Natural killer cell (primary cell): Measurements from ENCODE around the gene AJM1. TPM values are rescaled to one million over a fixed set of nuclear protein-coding genes. Genes with fewer than 3 reads are reported as not detected.
"Not testable (repeated sequence)": the region's sequence is repeated elsewhere in the genome, so short reads cannot be mapped to it uniquely, and the experiment has no call there.

ENCODE experiments used
- ATAC-seq, 3 donors: fragments of 150-1000 bp in 2 of 3; fragments of 200-7000 bp in 1 of 3; cut with Tn5 transposase; 1 replicate in 1 of 3; 2 replicates in 2 of 3; pipeline ENCODE4 v1.10.0; 2021; ENCODE audit warnings: mild to moderate bottlenecking in 2 of 3, moderate library complexity in 2 of 3
- DNase-seq, 2 donors: peaks; one replicate each; pipeline versions ENCODE4 v3.0.0 to v3.0.0-alpha.2; 2013 to 2021; ENCODE audit warnings: mixed read lengths in 1 of 2
- H3K27ac ChIP-seq: one replicate; pipeline ENCODE4 v1.5.1; 2013; ENCODE audit warnings: mild to moderate bottlenecking, low read length
- H3K27me3 ChIP-seq: one replicate; pipeline ENCODE4 v1.6.1; 2013; ENCODE audit warnings: low read length; ENCODE audit not compliant: control insufficient read depth, insufficient read depth
- H3K36me3 ChIP-seq: one replicate; pipeline ENCODE4 v1.6.1; 2013; ENCODE audit warnings: low read length; ENCODE audit not compliant: control insufficient read depth, insufficient read depth
- H3K4me1 ChIP-seq: one replicate; pipeline ENCODE4 v1.6.1; 2013; ENCODE audit warnings: low read length; ENCODE audit not compliant: control insufficient read depth, insufficient read depth
- H3K4me3 ChIP-seq: one replicate; pipeline ENCODE4 v1.5.1; 2013; ENCODE audit warnings: low read length
- H3K9me3 ChIP-seq: one replicate; pipeline ENCODE4 v1.6.1; 2013; ENCODE audit warnings: low read length; ENCODE audit not compliant: control insufficient read depth, insufficient read depth
- H3K27ac Mint-ChIP-seq, 2 donors: one replicate each; pipeline ENCODE4 v1.8.0; 2022; ENCODE audit warnings: mild to moderate bottlenecking in 2 of 2, mixed read lengths in 2 of 2, moderate library complexity in 1 of 2
- H3K27me3 Mint-ChIP-seq, 2 donors: one replicate each; pipeline ENCODE4 v1.8.0; 2022; ENCODE audit warnings: low read depth in 2 of 2, mixed read lengths in 2 of 2
- H3K36me3 Mint-ChIP-seq: one replicate; pipeline ENCODE4 v1.8.0; 2022; ENCODE audit warnings: mixed read lengths
- H3K4me1 Mint-ChIP-seq, 2 donors: one replicate each; pipeline ENCODE4 v1.8.0; 2022; ENCODE audit warnings: mixed read lengths in 2 of 2
- H3K4me3 Mint-ChIP-seq: one replicate; pipeline ENCODE4 v1.8.0; 2022; ENCODE audit warnings: mild to moderate bottlenecking, moderate library complexity, mixed read lengths
- H3K9me3 Mint-ChIP-seq, 2 donors: one replicate each; pipeline ENCODE4 v1.8.0; 2022; ENCODE audit warnings: mixed read lengths in 2 of 2
- WGBS: methylation state at CpG from one replicate; pipeline ENCODE4 v1.1.7; 2013; ENCODE audit warnings: missing lambda C conversion rate; ENCODE audit not compliant: insufficient coverage; 5-methylcytosine and 5-hydroxymethylcytosine counted together
- intact Hi-C: fragments of 100-400 bp; cut with micrococcal nuclease; formaldehyde crosslinking; loops from one replicate; pipeline ENCODE4 v1.14.2; 2022
- total RNA-seq, 4 donors: library from RNA; stranded (reverse); fragments of 120-200 nt in 1 of 4; gene quantifications; one replicate each; pipeline versions ENCODE4 v1.2.3 to v1.2.4, GENCODE V29; 2013 to 2022
- TF ChIP-seq, protein P1 (sequence below): fragments of 200-600 bp; IDR thresholded peaks from one replicate; pipeline ENCODE4 v1.8.0; 2022; ENCODE audit warnings: antibody characterized with exemption

The AJM1 gene
- total RNA-seq, 3 donors from 2014 or later (not counting 1 experiment from before 2014, with no cell fraction given): 26.6 to 35.6 (median 31.5) TPM

DNA sequence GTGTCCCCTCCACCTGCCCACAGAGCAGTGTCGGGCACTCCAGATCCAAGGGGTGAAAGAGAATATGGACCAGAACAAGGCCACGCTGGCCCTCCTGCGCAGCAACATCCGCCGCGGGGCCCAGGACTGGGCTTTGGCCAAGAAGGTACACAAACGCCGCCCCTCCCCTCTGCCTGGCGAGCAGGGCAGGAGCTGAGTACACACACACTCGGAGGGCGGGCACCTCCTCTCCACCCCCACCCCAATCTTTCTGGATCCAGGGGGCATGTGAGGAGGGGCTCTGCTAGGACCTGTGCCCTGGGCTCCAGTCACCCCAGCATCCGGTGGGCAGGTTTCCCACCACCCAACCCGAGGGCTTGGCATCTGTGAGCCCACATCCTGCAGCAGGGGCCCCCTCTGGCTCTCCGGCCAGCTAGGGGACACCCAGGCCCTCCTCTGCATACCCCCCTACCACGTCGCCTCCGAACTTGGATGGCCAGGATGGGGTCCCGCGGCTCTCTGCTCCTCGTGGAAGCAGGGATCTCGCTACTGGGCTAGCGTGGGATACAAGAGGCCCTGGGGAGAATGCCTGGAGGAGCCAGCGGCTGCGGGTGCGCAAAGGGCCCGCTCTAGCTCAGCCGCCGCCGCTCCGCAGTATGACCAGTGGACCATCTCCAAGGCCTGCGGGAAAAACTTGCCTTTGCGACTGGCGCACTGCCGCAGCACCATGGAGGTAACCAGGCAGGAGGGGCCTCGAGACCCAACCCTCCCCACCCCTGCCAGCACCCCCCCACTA is 43.0 kb upstream of the AJM1 start:
- no peak overlapping the region for H3K27ac Mint-ChIP-seq
- intact Hi-C loops: no loop called here
- no peak overlapping the region for H3K27ac ChIP-seq

DNA sequence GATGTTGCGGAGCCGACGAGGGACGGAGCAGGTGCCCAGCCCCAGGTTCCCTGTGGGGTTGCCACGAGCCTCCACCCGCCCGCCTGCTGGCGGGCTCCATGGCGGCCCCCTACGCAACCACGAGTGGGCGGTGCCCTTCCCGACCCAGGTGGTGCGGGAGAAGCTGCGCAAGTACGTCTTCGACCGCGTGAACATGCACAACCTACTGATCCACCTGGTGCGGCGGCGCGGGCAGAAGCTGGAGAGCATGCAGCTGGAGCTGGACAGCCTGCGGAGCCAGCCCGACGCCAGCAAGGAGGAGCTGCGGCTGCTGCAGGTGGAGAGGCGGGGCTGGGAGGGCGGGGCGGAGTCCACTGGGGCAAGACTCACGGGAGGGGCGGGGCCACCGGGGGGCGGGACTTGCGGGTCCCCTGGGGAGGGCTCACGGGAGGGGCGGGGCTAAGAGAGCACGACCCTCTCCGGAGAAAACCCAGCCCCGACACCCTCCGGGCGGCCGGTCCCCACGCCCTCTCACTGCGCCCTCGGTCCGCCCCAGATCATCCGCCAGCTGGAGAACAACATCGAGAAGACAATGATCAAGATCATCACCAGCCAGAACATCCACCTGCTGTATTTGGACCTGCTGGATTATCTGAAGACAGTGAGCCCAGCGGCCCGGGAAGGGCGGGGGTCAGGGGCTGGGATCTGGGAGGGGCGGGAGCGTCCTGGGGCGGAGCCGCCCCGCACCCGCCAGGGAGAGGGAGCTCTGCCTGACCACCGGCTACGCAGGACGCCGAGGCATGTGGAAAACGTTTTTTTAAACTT is 42.2 kb upstream of the AJM1 start:
- ATAC-seq (peak; percentile 87 to 91 (median 89)), DNase-seq (peak; percentile 61 to 93)
- Histone ChIP-seq H3K4me3 (peak overlapping the region; percentile 45), H3K36me3 (no peaks in the 10 kb centered on the region), H3K27me3 (peaks cover 16% of the 10 kb centered on the region), H3K4me1 (peaks cover 28% of the 10 kb centered on the region), H3K27ac (no peak overlapping the region), H3K9me3 (no peaks in the 10 kb centered on the region)
- Mint-ChIP-seq H3K27ac (no peak overlapping the region), H3K9me3 (no peaks in the 10 kb centered on the region), H3K4me3 (peak overlapping the region; percentile 77), H3K27me3 (peaks cover 0 to 9% of the 10 kb centered on the region in 2 donors), H3K36me3 (no peaks in the 10 kb centered on the region), H3K4me1 (peaks cover 13 to 28% of the 10 kb centered on the region in 2 donors)
- TF ChIP-seq, protein P1, sequence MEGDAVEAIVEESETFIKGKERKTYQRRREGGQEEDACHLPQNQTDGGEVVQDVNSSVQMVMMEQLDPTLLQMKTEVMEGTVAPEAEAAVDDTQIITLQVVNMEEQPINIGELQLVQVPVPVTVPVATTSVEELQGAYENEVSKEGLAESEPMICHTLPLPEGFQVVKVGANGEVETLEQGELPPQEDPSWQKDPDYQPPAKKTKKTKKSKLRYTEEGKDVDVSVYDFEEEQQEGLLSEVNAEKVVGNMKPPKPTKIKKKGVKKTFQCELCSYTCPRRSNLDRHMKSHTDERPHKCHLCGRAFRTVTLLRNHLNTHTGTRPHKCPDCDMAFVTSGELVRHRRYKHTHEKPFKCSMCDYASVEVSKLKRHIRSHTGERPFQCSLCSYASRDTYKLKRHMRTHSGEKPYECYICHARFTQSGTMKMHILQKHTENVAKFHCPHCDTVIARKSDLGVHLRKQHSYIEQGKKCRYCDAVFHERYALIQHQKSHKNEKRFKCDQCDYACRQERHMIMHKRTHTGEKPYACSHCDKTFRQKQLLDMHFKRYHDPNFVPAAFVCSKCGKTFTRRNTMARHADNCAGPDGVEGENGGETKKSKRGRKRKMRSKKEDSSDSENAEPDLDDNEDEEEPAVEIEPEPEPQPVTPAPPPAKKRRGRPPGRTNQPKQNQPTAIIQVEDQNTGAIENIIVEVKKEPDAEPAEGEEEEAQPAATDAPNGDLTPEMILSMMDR: no peak
- under 1% methylated on average over 63 of the region's 63 CpGs for WGBS
- intact Hi-C loops: no loop called here

More for the DNA sequence above, 43.0 kb upstream of the AJM1 start:
- peak overlapping the region; percentile 77 for H3K4me3 Mint-ChIP-seq
- DNase-seq: peak in 1 of 2 donors; percentile 9
- no peaks in the 10 kb centered on the region for H3K36me3 Mint-ChIP-seq
- Histone ChIP-seq H3K4me1 (peaks cover 28% of the 10 kb centered on the region), H3K4me3 (peak overlapping the region; percentile 45), H3K36me3 (no peaks in the 10 kb centered on the region), H3K9me3 (no peaks in the 10 kb centered on the region), H3K27me3 (peaks cover 16% of the 10 kb centered on the region)
- H3K4me1 Mint-ChIP-seq: peaks cover 13 to 28% of the 10 kb centered on the region in 2 donors
- ATAC-seq: no peak
- TF ChIP-seq, protein P1: no peak
- peaks cover 0 to 9% of the 10 kb centered on the region in 2 donors for H3K27me3 Mint-ChIP-seq
- 22% methylated on average over 35 of the region's 35 CpGs for WGBS
- no peaks in the 10 kb centered on the region for H3K9me3 Mint-ChIP-seq

DNA sequence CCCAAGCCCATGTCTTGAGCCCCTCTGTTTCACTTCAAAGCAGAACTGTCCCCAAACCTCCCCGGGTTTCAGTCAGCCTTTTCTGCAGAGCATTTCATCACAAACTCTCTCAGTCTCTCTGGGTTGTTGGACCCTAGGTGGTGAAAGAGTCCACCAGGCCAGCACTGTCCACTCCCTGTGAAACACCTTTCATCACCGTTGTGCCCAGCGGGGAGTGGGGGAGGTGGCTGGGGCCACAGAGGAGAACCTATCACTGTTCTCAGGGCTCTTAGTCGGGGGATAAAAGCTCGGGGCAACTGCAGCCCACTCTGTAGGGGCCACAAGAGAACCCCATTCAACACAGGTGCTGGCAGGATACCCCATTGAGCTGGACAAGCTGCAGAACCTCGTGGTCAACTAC is 40.0 kb upstream of the AJM1 start:
- Mint-ChIP-seq H3K4me3 (no peak overlapping the region), H3K27me3 (peaks cover 0 to 9% of the 10 kb centered on the region in 2 donors), H3K4me1 (peaks cover 16 to 39% of the 10 kb centered on the region in 2 donors), H3K27ac (no peak overlapping the region), H3K9me3 (no peaks in the 10 kb centered on the region), H3K36me3 (no peaks in the 10 kb centered on the region)
- Histone ChIP-seq H3K27me3 (peaks cover 16% of the 10 kb centered on the region), H3K4me3 (no peak overlapping the region), H3K4me1 (peaks cover 43% of the 10 kb centered on the region), H3K36me3 (peaks cover 2% of the 10 kb centered on the region), H3K27ac (no peak overlapping the region), H3K9me3 (no peaks in the 10 kb centered on the region)
- 90% methylated on average over 6 of the region's 6 CpGs for WGBS
- DNase-seq (no peak), ATAC-seq (no peak)
- intact Hi-C loops: no loop called here
- TF ChIP-seq, protein P1: no peak

DNA sequence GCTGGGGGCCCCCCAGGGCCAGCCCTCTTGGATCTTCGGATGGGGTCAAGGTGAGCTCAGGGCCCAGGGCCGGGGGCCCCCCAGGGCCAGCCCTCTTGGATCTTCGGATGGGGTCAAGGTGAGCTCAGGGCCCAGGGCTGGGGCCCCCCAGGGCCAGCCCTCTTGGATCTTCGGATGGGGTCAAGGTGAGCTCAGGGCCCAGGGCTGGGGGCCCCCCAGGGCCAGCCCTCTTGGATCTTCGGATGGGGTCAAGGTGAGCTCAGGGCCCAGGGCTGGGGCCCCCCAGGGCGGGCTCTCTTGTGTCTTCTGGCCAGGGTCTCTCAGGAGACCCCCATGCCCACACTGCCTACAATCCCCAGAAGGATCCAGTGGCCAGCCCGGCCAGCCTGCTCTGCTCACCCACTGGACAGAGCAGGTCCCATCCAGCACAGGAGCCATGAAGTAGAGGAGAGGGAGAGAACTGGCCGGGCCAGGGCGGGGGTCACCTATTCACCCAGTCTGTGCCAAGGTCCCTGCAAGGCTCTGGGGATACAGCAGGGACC is 39.2 kb upstream of the AJM1 start:
- WGBS: 96% methylated on average over 7 of the region's 9 CpGs
- H3K27ac Mint-ChIP-seq, H3K9me3 Mint-ChIP-seq, H3K4me3 Mint-ChIP-seq, H3K9me3 ChIP-seq, intact Hi-C loops, H3K27me3 Mint-ChIP-seq, H3K36me3 Mint-ChIP-seq, ATAC-seq, H3K4me3 ChIP-seq, H3K36me3 ChIP-seq, H3K27ac ChIP-seq, DNase-seq: not testable (repeated sequence)
- peaks cover 43% of the 10 kb centered on the region for H3K4me1 ChIP-seq
- peaks cover 16% of the 10 kb centered on the region for H3K27me3 ChIP-seq
- H3K4me1 Mint-ChIP-seq: peaks cover 16 to 41% of the 10 kb centered on the region in 2 donors
